K562 (cell line): ENCODE data around the gene ETV3L. TPM values are rescaled to one million over a fixed set of nuclear protein-coding genes. Genes with fewer than 3 reads are reported as not detected.

Experiments
- ATAC-seq: fragments of 200-7000 bp; cut with Tn5 transposase; 3 replicates; pipeline ENCODE4 v1.9.1; 2020; ENCODE audit warnings: moderate library complexity
- BruUV-seq: library from RNA; stranded (reverse); fragments of 400-500 nt; replicated peaks from 2 replicates; lab custom pipeline; 2021; lab: Mats Ljungman, UMichigan
- CTCF ChIA-PET: fragments of 300-600 bp; formaldehyde crosslinking; extraction: SDS; loops from one replicate; lab custom pipeline; 2021; ENCODE audit warnings: low intra/inter-chr PET ratio; lab: Yijun Ruan, JAX
- POLR2A ChIA-PET: fragments of 300-600, 350-650 bp; sonication (Branson Sonifier 250); formaldehyde crosslinking; extraction: SDS; loops from one replicate; lab custom pipeline; 2021; ENCODE audit warnings: antibody characterized with exemption, inconsistent platforms; lab: Yijun Ruan, JAX
- DNase-seq, 4 experiments: peaks; one replicate each; pipeline versions ENCODE4 v3.0.0 to v3.0.0-alpha.2; 2011 to 2018; ENCODE audit warnings: low spot score in 3 of 4, mixed read lengths in 3 of 4; ENCODE audit errors: extremely low read depth in 1 of 4
- FAIRE-seq: peaks from 2 replicates; lab custom pipeline; 2011; peaks lifted over from hg19 to GRCh38; lab: Jason Lieb, UNC
- H2AFZ ChIP-seq: 2 replicates; pipeline ENCODE4 v1.6.0; 2011; ENCODE audit warnings: low read depth, low read length, control low read depth, inconsistent platforms
- H3K27ac ChIP-seq: fragments of 200-600 bp; 3 replicates; pipeline ENCODE4 v1.8.0; 2011; ENCODE audit warnings: low read depth, mild to moderate bottlenecking, control low read depth, inconsistent platforms, low read length, moderate library complexity, mixed read lengths; ENCODE audit errors: extremely low read depth
- H3K27me3 ChIP-seq, 2 experiments: fragments of 300-600 bp in 1 of 2; 2 replicates in 1 of 2; 3 replicates in 1 of 2; pipeline versions ENCODE4 v1.6.0 to v1.8.0; 2011; ENCODE audit warnings: inconsistent platforms in 2 of 2, low read length in 2 of 2, mild to moderate bottlenecking in 1 of 2, mixed read lengths in 1 of 2, moderate library complexity in 1 of 2; ENCODE audit not compliant: control insufficient read depth in 2 of 2, insufficient read depth in 2 of 2
- H3K36me3 ChIP-seq: fragments of 300-600 bp; 3 replicates; pipeline ENCODE4 v1.8.0; 2011; ENCODE audit warnings: mild to moderate bottlenecking, low read length, inconsistent platforms; ENCODE audit not compliant: control insufficient read depth, insufficient read depth
- H3K4me1 ChIP-seq, 2 experiments: fragments of 200-600 bp in 1 of 2; replicated peaks in 1 of 2; 2 replicates in 1 of 2; 3 replicates in 1 of 2; pipeline versions ENCODE4 v1.5.1 to v1.8.0; 2011; ENCODE audit warnings: inconsistent platforms in 2 of 2, low read length in 2 of 2, mild to moderate bottlenecking in 1 of 2, mixed read lengths in 1 of 2, moderate library complexity in 1 of 2; ENCODE audit not compliant: control insufficient read depth in 2 of 2, insufficient read depth in 2 of 2
- H3K4me2 ChIP-seq: 2 replicates; pipeline ENCODE4 v1.6.1; 2011; ENCODE audit warnings: low read length, control low read depth, inconsistent platforms, mixed read lengths; ENCODE audit not compliant: insufficient read depth
- H3K4me3 ChIP-seq: fragments of 200-600 bp; sonication (generic), shearing (Covaris generic); 2 replicates; pipeline ENCODE4 v1.5.1; 2016; ENCODE audit warnings: control low read depth, inconsistent platforms
- H3K79me2 ChIP-seq: fragments of 200-600 bp; 3 replicates; pipeline ENCODE4 v1.8.0; 2011; ENCODE audit warnings: low read length, inconsistent platforms; ENCODE audit not compliant: control insufficient read depth, insufficient read depth
- H3K9ac ChIP-seq, 2 experiments: 2 replicates each; pipeline versions ENCODE4 v1.6.0 to v1.6.1; 2011; ENCODE audit warnings: low read depth in 2 of 2, low read length in 2 of 2, control low read depth in 1 of 2, inconsistent platforms in 1 of 2, mild to moderate bottlenecking in 1 of 2, mixed read lengths in 1 of 2; ENCODE audit not compliant: insufficient read depth in 1 of 2
- H3K9me1 ChIP-seq: one replicate; pipeline ENCODE4 v1.6.0; 2011; ENCODE audit warnings: inconsistent platforms, mild to moderate bottlenecking, low read length, moderate library complexity; ENCODE audit not compliant: control insufficient read depth, insufficient read depth
- H3K9me3 ChIP-seq: replicated peaks from 2 replicates; pipeline ENCODE4 v1.5.1; 2011; ENCODE audit warnings: low read depth, low read length, inconsistent platforms; ENCODE audit not compliant: control insufficient read depth, insufficient read depth
- H4K20me1 ChIP-seq: replicated peaks from 2 replicates; pipeline ENCODE4 v1.6.1; 2011; ENCODE audit warnings: low read length, inconsistent platforms, mixed read lengths; ENCODE audit not compliant: control insufficient read depth, insufficient read depth
- ATF7 ChIP-seq: fragments of 450-650 bp; IDR thresholded peaks from 2 replicates; pipeline ENCODE4 v1.7.1; 2014; ENCODE audit warnings: mild to moderate bottlenecking, moderate library complexity
- CSDE1 ChIP-seq, 2 experiments: fragments of 450-650 bp; IDR thresholded peaks; 2 replicates each; pipeline ENCODE4 v1.6.1; 2016; ENCODE audit warnings: mild to moderate bottlenecking in 1 of 2
- EGR1 ChIP-seq: fragments of 450-650 bp; conservative IDR thresholded peaks from 2 replicates; pipeline ENCODE4 v1.6.1; 2017; ENCODE audit warnings: mild to moderate bottlenecking
- KLF10 ChIP-seq: fragments of 250-450 bp; sonication (Bioruptor Pico); IDR thresholded peaks from 2 replicates; pipeline ENCODE4 v1.6.1; 2021; ENCODE audit warnings: matching md5 sums
- MCM3 ChIP-seq: fragments of 450-650 bp; IDR thresholded peaks from 2 replicates; pipeline ENCODE4 v1.6.1; 2016
- MED1 ChIP-seq: sonication (generic); formaldehyde crosslinking; IDR thresholded peaks from 2 replicates; pipeline ENCODE4 v1.8.1; 2023; ENCODE audit warnings: missing genetic modification reagents, borderline replicate concordance
- MEF2D ChIP-seq: conservative IDR thresholded peaks from 2 replicates; pipeline ENCODE4 v1.6.1; 2016; ENCODE audit warnings: low read depth, missing genetic modification characterization, missing compliant biosample characterization
- MLLT1 ChIP-seq, 2 experiments: fragments of 450-650 bp; IDR thresholded peaks; 2 replicates each; pipeline ENCODE4 v1.6.1; 2016
- NFYB ChIP-seq: IDR thresholded peaks from 2 replicates; pipeline ENCODE4 v1.6.1; 2011; ENCODE audit warnings: mild to moderate bottlenecking, moderate library complexity; ENCODE audit not compliant: insufficient read length; ENCODE audit errors: extremely low read depth
- RBM15 ChIP-seq: fragments of 200-400 bp; formaldehyde crosslinking; IDR thresholded peaks from 2 replicates; pipeline ENCODE4 v1.6.1; 2018; ENCODE audit warnings: mild to moderate bottlenecking, low read length, moderate library complexity; ENCODE audit not compliant: insufficient read depth
- SREBF2 ChIP-seq: sonication (generic); formaldehyde crosslinking; IDR thresholded peaks from 2 replicates; pipeline ENCODE4 v1.4.0; 2020; ENCODE audit warnings: mild to moderate bottlenecking, missing genetic modification reagents
- ZBTB8A ChIP-seq: fragments of 450-650 bp; IDR thresholded peaks from 2 replicates; pipeline ENCODE4 v1.6.1; 2018; ENCODE audit warnings: mild to moderate bottlenecking, moderate library complexity; ENCODE audit not compliant: partially characterized antibody
- ZFP1 ChIP-seq: fragments of 450-650 bp; formaldehyde crosslinking; IDR thresholded peaks from 2 replicates; pipeline ENCODE4 v1.4.0; 2020; ENCODE audit warnings: mild to moderate bottlenecking, mixed read lengths
- WGBS: fragments of 100-300 bp; shearing (Covaris generic); methylation state at CpG from one replicate; pipeline ENCODE4 v1.1.6; 2016; ENCODE audit warnings: low coverage, mixed read lengths; ENCODE audit not compliant: insufficient coverage; ENCODE audit errors: missing lambda C conversion rate; 5-methylcytosine and 5-hydroxymethylcytosine counted together
- in situ Hi-C: fragments of 300-500 bp; cut with MboI; formaldehyde crosslinking; loops from 4 replicates; pipeline ENCODE4 v1.15.0; 2018; ENCODE audit warnings: inconsistent platforms, mixed read lengths
- intact Hi-C: fragments of 100-400 bp; cut with micrococcal nuclease; formaldehyde crosslinking; loops from 2 replicates; pipeline ENCODE4 v1.14.2; 2022
- polyA plus RNA-seq, 8 experiments: library from polyadenylated mRNA; depleted of rRNA in 4 of 8; stranded (reverse) in 5 of 8; unstranded in 3 of 8; fragments of >200 nt; fragmentation: Nextera tagmentation in 2 of 8; fragmentation: Illumina TruSeq in 1 of 8; extraction: Ambion mirVana in 2 of 8; extraction: Trizol in 1 of 8; gene quantifications; 2 replicates each; pipeline versions ENCODE4 v1.2.1 to v1.2.3, GENCODE V29; 2011 to 2014; ENCODE audit warnings: inconsistent platforms in 1 of 8, missing spikeins in 1 of 8
- total RNA-seq, 7 experiments: library from RNA; depleted of rRNA in 6 of 7; stranded (reverse); fragments of >200 nt in 6 of 7; fragmentation: Illumina TruSeq in 2 of 7; extraction: Trizol in 2 of 7; gene quantifications; 2 replicates each; pipeline versions ENCODE4 v1.2.1 to v1.2.3, GENCODE V29; 2011 to 2021; ENCODE audit warnings: low replicate concordance in 1 of 7

The ETV3L gene
- total and polyA plus RNA-seq, 9 of the 15 experiments (the other 6 are each of a cell fraction or from before 2014, with no cell fraction given) = not detected

- Histone ChIP-seq H3K4me2 (no peak overlapping the region), H3K9me1 (no peaks in the 10 kb centered on the region), H3K9me3 (no peaks in the 10 kb centered on the region), H3K79me2 (no peaks in the 10 kb centered on the region), H3K9ac (no peak overlapping the region), H3K36me3 (no peaks in the 10 kb centered on the region), H3K27ac (no peak overlapping the region), H3K27me3 (peaks cover 67 to 78% of the 10 kb centered on the region in 2 experiments), H4K20me1 (0 out of 2 replicates have a peak, but pooled peaks cover 4% of the 10 kb centered on the region), H2AFZ (no peak overlapping the region), H3K4me1 (peaks cover 0 to 15% of the 10 kb centered on the region in 2 experiments; a peak in 3 of 5 replicates), H3K4me3 (no peak overlapping the region)
- no TSS peak for BruUV-seq
- no peak for DNase-seq
- intact Hi-C loops = no loop called here
- TF ChIP-seq EGR1 = peak; percentile 48
- no peak for TF ChIP-seq MED1 (CRISPR knock-in tag)
- ATAC-seq = no peak
- whole genome bisulfite sequencing = 2% methylated on average over 8 of the region's 8 CpGs
- POLR2A ChIA-PET = interaction anchor here (0.7 kb wide), 1 partner anchor 39 kb away, joined by 3 read pairs; no protein-coding TSS in a partner anchor
- CTCF ChIA-PET = no interaction called here
- no peak for FAIRE-seq
- in situ Hi-C loops = no loop called here
These were observed 12.7 kb upstream of the ETV3L start for GRCh38 chr1:157112186-157112867.

- Histone ChIP-seq H3K4me3 (no peak overlapping the region), H3K79me2 (no peaks in the 10 kb centered on the region), H3K4me2 (no peak overlapping the region), H3K9me3 (no peaks in the 10 kb centered on the region), H3K27me3 (peaks cover 72 to 85% of the 10 kb centered on the region in 2 experiments), H3K36me3 (no peaks in the 10 kb centered on the region), H3K9ac (no peak overlapping the region), H2AFZ (no peak overlapping the region), H3K27ac (no peak overlapping the region), H3K9me1 (no peaks in the 10 kb centered on the region), H3K4me1 (peaks cover 0 to 15% of the 10 kb centered on the region in 2 experiments; a peak in 3 of 5 replicates), H4K20me1 (0 out of 2 replicates have a peak, but pooled peaks cover 10% of the 10 kb centered on the region)
- ATAC-seq (no peak), DNase-seq (no peak), FAIRE-seq (no peak)
- intact Hi-C loops (no loop called here), in situ Hi-C loops (no loop called here)
- WGBS = 4% methylated on average over 15 of the region's 19 CpGs
- ChIA-PET CTCF (no interaction called here), POLR2A (interaction anchor here (0.7 to 0.9 kb wide), 3 partner anchors 15 to 40 kb away, joined by 3 to 4 read pairs (median 3); no protein-coding TSS in a partner anchor)
- BruUV-seq = no TSS peak
- TF ChIP-seq ATF7 (no peak), RBM15 (no peak), SREBF2 (CRISPR knock-in tag) (no peak), MEF2D (tag) (no peak), CSDE1 (IDR thresholded peaks at IDR 0.05) (no peak), ZBTB8A (no peak), ZFP1 (CRISPR knock-in tag) (no peak), KLF10 (CRISPR knock-in tag) (no peak), MLLT1 (IDR thresholded peaks at IDR 0.05) (no peak), MCM3 (no peak), NFYB (no peak)
These were observed 12.0 kb upstream of the ETV3L start for GRCh38 chr1:157111396-157112165.
